ENCODE data around the gene KAZALD1. TPM values are rescaled to one million over a fixed set of nuclear protein-coding genes. Genes with fewer than 3 reads are reported as not detected.

Gene KAZALD1
- total and polyA plus RNA-seq, 10 of the 15 experiments (the other 5 are each of a cell fraction or from before 2014, with no cell fraction given), result 0.10 to 4.3 (median 1.9) TPM

DNA sequence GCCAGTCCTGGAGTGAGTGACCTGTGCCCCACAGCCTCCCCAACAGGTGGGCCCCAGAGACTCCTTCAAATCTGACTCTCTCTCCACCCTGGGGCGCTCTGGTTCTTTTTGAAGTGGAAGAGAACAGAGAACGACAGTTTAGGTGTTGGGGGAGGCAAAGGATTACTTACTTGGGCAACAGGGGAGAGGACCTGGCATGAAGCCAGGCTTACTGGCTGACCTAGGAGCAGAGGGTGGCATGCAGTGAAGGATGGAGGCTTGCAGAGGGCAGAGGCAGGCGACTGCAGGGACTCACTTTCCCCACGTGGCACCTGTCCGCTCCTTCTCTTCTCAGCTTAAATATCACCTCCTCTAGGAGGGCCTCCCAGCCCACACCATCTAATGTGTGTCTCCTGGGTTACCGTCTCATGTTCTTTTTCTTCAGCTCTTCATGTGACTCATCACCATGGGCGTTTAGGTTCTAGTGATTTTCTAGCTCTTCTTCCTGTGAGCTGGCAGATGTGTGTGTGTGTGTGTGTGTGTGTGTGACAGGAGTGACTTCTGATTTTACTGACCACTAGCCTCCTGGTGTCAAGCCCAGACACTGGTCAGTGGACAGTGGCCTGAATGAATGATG lies 46.7 kb upstream of the KAZALD1 start:
- ChIA-PET RAD21 (ENCODE audit: unreplicated experiment) (interaction anchor here (0.6 to 3.2 kb wide), 13 partner anchors 11 to 137 kb away, joined by 3 to 26 read pairs (median 4); partner anchors contain the start of genes LZTS2, PDZD7, SEMA4G and SFXN3), CTCF (interaction anchor here (0.7 to 6.8 kb wide), 38 partner anchors 8 to 581 kb away, joined by 3 to 91 read pairs (median 5); partner anchors contain the start of genes KAZALD1, LZTS2, MRPL43 and PDZD7), SMC1A (ENCODE audit: uncharacterized antibody, unreplicated experiment) (interaction anchor here (0.6 to 2.4 kb wide), 9 partner anchors 12 to 272 kb away, joined by 3 to 9 read pairs (median 4); no protein-coding TSS in a partner anchor), POLR2A (interaction anchor here (1.9 kb wide), 1 partner anchor 18 kb away, joined by 11 read pairs; no protein-coding TSS in a partner anchor)
- Histone ChIP-seq H3K4me2 (ENCODE audit: control insufficient read depth, insufficient read depth) (no peak overlapping the region), H4K20me1 (ENCODE audit: control insufficient read depth, insufficient read depth) (no peaks in the 10 kb centered on the region), H3K9ac (ENCODE audit: control insufficient read depth, insufficient read depth, low read length) (no peak overlapping the region), H3K9me3 (replicated peaks; ENCODE audit: control insufficient read depth, insufficient read depth, low read length) (no peaks in the 10 kb centered on the region), H3K4me3 (no peak overlapping the region), H2AFZ (ENCODE audit: control insufficient read depth, low read depth, low read length) (no peak overlapping the region), H3K4me1 (ENCODE audit: control insufficient read depth, insufficient read depth, low read length) (peaks cover 11% of the 10 kb centered on the region), H3K27me3 (replicated peaks in 1 of 2; ENCODE audit: control insufficient read depth in 2 of 2, insufficient read depth in 2 of 2, low read length in 1 of 2) (peaks cover 10% of the 10 kb centered on the region in 2 experiments), H3K36me3 (ENCODE audit: control insufficient read depth in 2 of 2, insufficient read depth in 2 of 2, low read length in 1 of 2) (no peaks in the 10 kb centered on the region), H3K79me2 (ENCODE audit: control insufficient read depth, insufficient read depth, low read length) (no peaks in the 10 kb centered on the region), H3K27ac (ENCODE audit: control insufficient read depth, insufficient read depth) (no peak overlapping the region)
- 20% methylated on average over 7 of the region's 7 CpGs for WGBS (ENCODE audit: insufficient coverage, insufficient replicate concordance, low lambda C conversion rate, missing lambda C conversion rate)
- no peak for ATAC-seq
- intact Hi-C loops (cut with micrococcal nuclease; ENCODE audit: unreplicated experiment), result loop anchor here (1.0 kb wide), 1 partner anchor 46 kb away; the partner anchor contains the start of gene SEMA4G
- TF ChIP-seq SP1 (IDR thresholded peaks at IDR 0.05; ENCODE audit: low read depth, low read length), result no peak
- TF ChIP-seq ZZZ3 (IDR thresholded peaks at IDR 0.05; ENCODE audit: control insufficient read depth, insufficient read length, low read depth), result no peak
- TF ChIP-seq YY1 (IDR thresholded peaks at IDR 0.05; ENCODE audit: low read depth, low read length), result no peak
- TF ChIP-seq CHD2 (IDR thresholded peaks at IDR 0.05; ENCODE audit: borderline replicate concordance, low read depth, low read length), result no peak
- no peak for TF ChIP-seq ZNF24 (IDR thresholded peaks at IDR 0.05)
- TF ChIP-seq MAX (IDR thresholded peaks at IDR 0.05; ENCODE audit: low read depth, low read length), result no peak
- no peak for TF ChIP-seq TCF12 (IDR thresholded peaks at IDR 0.05; ENCODE audit: low read depth, low read length)
- TF ChIP-seq HCFC1 (IDR thresholded peaks at IDR 0.05; ENCODE audit: low read length), result no peak
- TF ChIP-seq NBN (IDR thresholded peaks at IDR 0.05), result no peak
- no peak for TF ChIP-seq NRF1 (conservative IDR thresholded peaks at IDR 0.05; ENCODE audit: low read depth, low read length)
- TF ChIP-seq, protein P1, sequence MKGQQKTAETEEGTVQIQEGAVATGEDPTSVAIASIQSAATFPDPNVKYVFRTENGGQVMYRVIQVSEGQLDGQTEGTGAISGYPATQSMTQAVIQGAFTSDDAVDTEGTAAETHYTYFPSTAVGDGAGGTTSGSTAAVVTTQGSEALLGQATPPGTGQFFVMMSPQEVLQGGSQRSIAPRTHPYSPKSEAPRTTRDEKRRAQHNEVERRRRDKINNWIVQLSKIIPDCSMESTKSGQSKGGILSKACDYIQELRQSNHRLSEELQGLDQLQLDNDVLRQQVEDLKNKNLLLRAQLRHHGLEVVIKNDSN (IDR thresholded peaks at IDR 0.05; ENCODE audit: borderline replicate concordance, extremely low read length, insufficient read depth, low read depth, low read length), result no peak
- no peak for TF ChIP-seq RB1 (IDR thresholded peaks at IDR 0.05; ENCODE audit: borderline replicate concordance)
- TF ChIP-seq IRF5 (IDR thresholded peaks at IDR 0.05; ENCODE audit: borderline replicate concordance), result no peak
- DNase-seq (ENCODE audit: low read depth, low spot score), result no peak
- no TSS peak for BruUV-seq (replicated peaks)
- no peak for FAIRE-seq
- in situ Hi-C loops (cut with MboI), result no loop called here

All from GM12878 (cell line).